H1 (cell line): ENCODE measurements around the gene IQSEC3. TPM values are rescaled to one million over a fixed set of nuclear protein-coding genes. Genes with fewer than 3 reads are reported as not detected.
A peak's percentile ranks its signal among the peaks of the same experiment; 100 is the strongest.

ENCODE experiments used
- CTCF ChIA-PET: fragments of 300-600 bp; sonication (Branson Sonifier 250); formaldehyde crosslinking; loops from one replicate; lab custom pipeline; 2021; ENCODE audit not compliant: partially characterized antibody; lab: Charles Lee
- POLR2A ChIA-PET: fragments of 300-600 bp; sonication (Branson Sonifier 250); formaldehyde crosslinking; loops from one replicate; lab custom pipeline; 2021; ENCODE audit warnings: inconsistent platforms; ENCODE audit not compliant: partially characterized antibody; lab: Charles Lee
- DNase-seq, 2 experiments: peaks; one replicate each; pipeline versions ENCODE4 v3.0.0 to v3.0.0-alpha.2; 2010 to 2022; ENCODE audit warnings: low spot score in 2 of 2, low read depth in 1 of 2, mixed read lengths in 1 of 2
- FAIRE-seq: peaks from 2 replicates; lab custom pipeline; 2011; peaks lifted over from hg19 to GRCh38; lab: Jason Lieb, UNC
- H2AFZ ChIP-seq: 2 replicates; pipeline ENCODE4 v1.8.1; 2012; ENCODE audit warnings: low read length, inconsistent platforms
- H2AK5ac ChIP-seq: 2 replicates; pipeline ENCODE4 v1.6.1; 2013; ENCODE audit warnings: low read depth, low read length
- H2BK120ac ChIP-seq: replicated peaks from 2 replicates; pipeline ENCODE3; 2013; ENCODE audit warnings: low read depth, low read length, inconsistent platforms
- H2BK12ac ChIP-seq: 2 replicates; pipeline ENCODE4 v1.6.1; 2013; ENCODE audit warnings: low read depth, low read length
- H2BK15ac ChIP-seq: 2 replicates; pipeline ENCODE4 v1.6.1; 2013; ENCODE audit warnings: low read length
- H2BK20ac ChIP-seq: 2 replicates; pipeline ENCODE4 v1.6.1; 2013; ENCODE audit warnings: low read length
- H2BK5ac ChIP-seq: 2 replicates; pipeline ENCODE4 v1.6.1; 2013; ENCODE audit warnings: low read depth, low read length
- H3K14ac ChIP-seq: 2 replicates; pipeline ENCODE4 v1.6.1; 2013; ENCODE audit warnings: inconsistent platforms; ENCODE audit not compliant: insufficient read length
- H3K18ac ChIP-seq: 2 replicates; pipeline ENCODE4 v1.6.1; 2013; ENCODE audit warnings: low read length; ENCODE audit errors: extremely low read depth
- H3K23ac ChIP-seq: 2 replicates; pipeline ENCODE4 v1.6.1; 2013; ENCODE audit warnings: inconsistent platforms; ENCODE audit not compliant: insufficient read length
- H3K23me2 ChIP-seq: 2 replicates; pipeline ENCODE4 v1.6.1; 2013; ENCODE audit warnings: low read depth, low read length
- H3K27ac ChIP-seq: 2 replicates; pipeline ENCODE4 v1.6.1; 2011; ENCODE audit warnings: low read depth, low read length, inconsistent platforms
- H3K27me3 ChIP-seq, 4 experiments: replicated peaks in 1 of 4; 1 replicate in 1 of 4; 2 replicates in 3 of 4; pipeline versions ENCODE4 v1.6.1 to v1.8.1; 2011 to 2013; ENCODE audit warnings: low read length in 3 of 4, mild to moderate bottlenecking in 3 of 4, inconsistent platforms in 2 of 4, mixed read lengths in 2 of 4, moderate library complexity in 1 of 4; ENCODE audit not compliant: control insufficient read depth in 3 of 4, insufficient read depth in 3 of 4; ENCODE audit errors: extremely low read depth in 1 of 4
- H3K36me3 ChIP-seq, 4 experiments: 2 replicates each; pipeline versions ENCODE4 v1.6.1 to v1.8.1; 2011 to 2013; ENCODE audit warnings: mild to moderate bottlenecking in 4 of 4, low read length in 3 of 4, moderate library complexity in 2 of 4, control low read depth in 1 of 4, inconsistent platforms in 1 of 4; ENCODE audit not compliant: insufficient read depth in 4 of 4, control insufficient read depth in 2 of 4
- H3K4ac ChIP-seq: replicated peaks from 2 replicates; pipeline ENCODE3; 2013; ENCODE audit warnings: low read length, low read depth, mixed read lengths, inconsistent platforms; ENCODE audit not compliant: insufficient read length
- H3K4me1 ChIP-seq, 4 experiments: replicated peaks in 1 of 4; 1 replicate in 1 of 4; 2 replicates in 3 of 4; pipeline versions ENCODE4 v1.6.1 to v1.8.1; 2011 to 2013; ENCODE audit warnings: low read length in 3 of 4, inconsistent platforms in 2 of 4, mixed read lengths in 1 of 4; ENCODE audit not compliant: insufficient read depth in 4 of 4, control insufficient read depth in 3 of 4
- H3K4me2 ChIP-seq, 2 experiments: 2 replicates each; pipeline versions ENCODE4 v1.6.1 to v1.8.1; 2011 to 2013; ENCODE audit warnings: low read depth in 2 of 2, low read length in 2 of 2, control low read depth in 1 of 2, inconsistent platforms in 1 of 2, mild to moderate bottlenecking in 1 of 2; ENCODE audit not compliant: insufficient read depth in 1 of 2
- H3K4me3 ChIP-seq, 4 experiments: fragments of 200-600, 300-600 bp in 1 of 4; sonication (generic), shearing (Covaris generic), sonication (Bioruptor Twin) in 1 of 4; 2 replicates each; pipeline versions ENCODE4 v1.5.1 to v1.8.1; 2011 to 2016; ENCODE audit warnings: low read length in 4 of 4, low read depth in 3 of 4, control low read depth in 2 of 4, inconsistent platforms in 2 of 4, mild to moderate bottlenecking in 2 of 4, mixed read lengths in 1 of 4, moderate library complexity in 1 of 4; ENCODE audit not compliant: insufficient read depth in 2 of 4; ENCODE audit errors: extremely low read depth in 1 of 4
- H3K56ac ChIP-seq: replicated peaks from 2 replicates; pipeline ENCODE3; 2013; ENCODE audit warnings: low read depth, mild to moderate bottlenecking, mixed read lengths, low read length, inconsistent platforms; ENCODE audit not compliant: insufficient read length
- H3K79me1 ChIP-seq: 2 replicates; pipeline ENCODE4 v1.6.1; 2013; ENCODE audit warnings: low read depth, low read length, control low read depth
- H3K79me2 ChIP-seq, 2 experiments: 2 replicates each; pipeline versions ENCODE4 v1.6.1 to v1.8.1; 2012 to 2013; ENCODE audit warnings: low read length in 2 of 2, mild to moderate bottlenecking in 2 of 2, inconsistent platforms in 1 of 2; ENCODE audit not compliant: insufficient read depth in 2 of 2, control insufficient read depth in 1 of 2
- H3K9ac ChIP-seq, 4 experiments: replicated peaks in 1 of 4; 1 replicate in 1 of 4; 2 replicates in 3 of 4; pipeline versions ENCODE4 v1.6.1 to v1.8.1; 2011 to 2013; ENCODE audit warnings: low read depth in 3 of 4, low read length in 3 of 4, control low read depth in 2 of 4, mild to moderate bottlenecking in 2 of 4, moderate library complexity in 2 of 4, inconsistent platforms in 1 of 4; ENCODE audit errors: extremely low read depth in 1 of 4
- H3K9me3 ChIP-seq, 2 experiments: 2 replicates each; pipeline versions ENCODE4 v1.6.1 to v1.8.1; 2012 to 2013; ENCODE audit warnings: mild to moderate bottlenecking in 2 of 2, moderate library complexity in 2 of 2, control low read depth in 1 of 2, inconsistent platforms in 1 of 2, low read depth in 1 of 2, low read length in 1 of 2, mixed read lengths in 1 of 2; ENCODE audit not compliant: insufficient read depth in 2 of 2
- H4K20me1 ChIP-seq, 2 experiments: replicated peaks in 1 of 2; 2 replicates each; pipeline versions ENCODE3 to v1.8.1; 2011 to 2013; ENCODE audit warnings: inconsistent platforms in 2 of 2, low read length in 2 of 2, mild to moderate bottlenecking in 1 of 2; ENCODE audit not compliant: insufficient read depth in 2 of 2, control insufficient read depth in 1 of 2
- H4K5ac ChIP-seq: 2 replicates; pipeline ENCODE4 v1.6.1; 2013; ENCODE audit warnings: low read length, low read depth, mixed read lengths, inconsistent platforms; ENCODE audit not compliant: insufficient read length
- H4K8ac ChIP-seq: 2 replicates; pipeline ENCODE4 v1.8.0; 2013; ENCODE audit warnings: mild to moderate bottlenecking, moderate library complexity, low read length, inconsistent platforms; ENCODE audit not compliant: insufficient read depth; ENCODE audit errors: extremely low read depth
- H4K91ac ChIP-seq: replicated peaks from 2 replicates; pipeline ENCODE3; 2013; ENCODE audit warnings: low read length, mixed read lengths, inconsistent platforms; ENCODE audit not compliant: insufficient read length
- MAX ChIP-seq: IDR thresholded peaks from 2 replicates; pipeline ENCODE4 v1.6.1; 2012; ENCODE audit warnings: inconsistent platforms
- YY1 ChIP-seq: IDR thresholded peaks from 2 replicates; pipeline ENCODE4 v1.6.1; 2011; ENCODE audit warnings: low read depth, mild to moderate bottlenecking, low read length
- WGBS, 2 experiments: shearing (Covaris generic) in 1 of 2; methylation state at CpG; one replicate each; pipeline versions ENCODE4 v1.1.6 to v1.1.7; 2013 to 2015; ENCODE audit warnings: low lambda C conversion rate in 2 of 2, mixed read lengths in 2 of 2, inconsistent platforms in 1 of 2, low coverage in 1 of 2, missing lambda C conversion rate in 1 of 2; ENCODE audit not compliant: insufficient replicate concordance in 2 of 2, insufficient coverage in 1 of 2, insufficient read length in 1 of 2; ENCODE audit errors: extremely low coverage in 1 of 2, missing lambda C conversion rate in 1 of 2; 5-methylcytosine and 5-hydroxymethylcytosine counted together
- polyA plus RNA-seq, 7 experiments: library from polyadenylated mRNA; depleted of rRNA in 3 of 7; stranded (reverse) in 5 of 7; unstranded in 2 of 7; fragments of >200 nt in 5 of 7; fragments of 200-250 nt in 2 of 7; gene quantifications; 1 replicate in 5 of 7; 2 replicates in 1 of 7; 4 replicates in 1 of 7; pipeline versions ENCODE4 v1.2.1 to v1.2.3, GENCODE V29; 2011 to 2013; ENCODE audit warnings: missing spikeins in 2 of 7, mixed read lengths in 2 of 7
- total RNA-seq: library from RNA; stranded (reverse); fragmentation: NEBNext Ultra II Directional; extraction: Animal tissue kit (Norgen Biotek cat#: 25700); gene quantifications from 2 replicates; pipeline ENCODE4 v1.2.1, GENCODE V29; 2021

Gene IQSEC3
- total and polyA plus RNA-seq, 2 of the 8 experiments (the other 6 are each of a cell fraction or from before 2014, with no cell fraction given) = 1.2 to 3.1 TPM

DNA sequence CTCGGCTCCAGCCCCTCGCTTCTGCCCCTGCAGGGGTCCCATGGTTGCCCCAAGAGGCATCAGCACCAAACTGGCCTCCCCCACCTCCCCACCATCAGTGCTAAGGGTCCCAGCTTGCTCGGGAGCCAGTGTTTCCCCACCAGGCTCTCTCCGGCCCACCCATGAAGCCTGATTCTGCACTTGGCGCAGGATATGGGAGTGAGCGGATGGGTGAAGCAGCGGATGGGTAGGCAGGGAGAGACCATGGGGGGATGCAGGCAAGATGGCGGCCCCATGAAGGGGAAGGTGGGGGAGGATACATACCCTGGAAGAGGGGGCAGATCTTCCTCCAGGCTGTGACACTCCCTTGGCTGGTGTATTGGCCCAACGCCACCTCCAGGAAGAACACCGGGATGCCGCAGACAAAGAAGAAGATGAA lies 137.7 kb downstream of the IQSEC3 start:
- Histone ChIP-seq H3K4me2 (peak overlapping the region; percentile 82 to 99), H3K27ac (no peak overlapping the region), H3K4me1 (peaks cover 7 to 18% (median 12%) of the 10 kb centered on the region in 4 experiments), H3K23ac (no peak overlapping the region), H3K27me3 (peaks cover 5 to 54% (median 33%) of the 10 kb centered on the region in 4 experiments), H4K5ac (no peak overlapping the region), H2BK5ac (no peak overlapping the region; the same call in 1 of the 2 replicates), H2BK120ac (no peak overlapping the region), H3K18ac (0 out of 2 replicates have a peak overlapping the region, but pooled peaks have one; percentile 42), H4K20me1 (peaks cover 0 to 4% of the 10 kb centered on the region in 2 experiments), H4K91ac (peak overlapping the region; percentile 32), H3K4me3 (peak overlapping the region; percentile 55 to 80 (median 62)), H3K23me2 (peaks cover 5% of the 10 kb centered on the region; the same call in 1 of the 2 replicates), H4K8ac (no peak overlapping the region), H3K56ac (no peak overlapping the region), H2BK15ac (no peak overlapping the region), H2AFZ (0 out of 2 replicates have a peak overlapping the region, but pooled peaks have one; percentile 61), H3K79me2 (no peaks in the 10 kb centered on the region), H3K9ac (no peak overlapping the region), H3K4ac (no peak overlapping the region), H3K14ac (no peak overlapping the region), H2BK12ac (peak overlapping the region; percentile 3; the same call in 1 of the 2 replicates), H2AK5ac (no peak overlapping the region), H2BK20ac (0 out of 2 replicates have a peak overlapping the region, but pooled peaks have one; percentile 6), H3K36me3 (no peaks in the 10 kb centered on the region; a peak in 1 of 8 replicates), H3K9me3 (no peaks in the 10 kb centered on the region), H3K79me1 (no peaks in the 10 kb centered on the region)
- POLR2A ChIA-PET = interaction anchor here (0.9 to 1.5 kb wide), 2 partner anchors 9 to 10 kb away, joined by 3 to 8 read pairs; no protein-coding TSS in a partner anchor
- DNase-seq = no peak
- WGBS, 2 experiments = 63% methylated on average over 11 of the region's 11 CpGs; no CpG with 5 or more reads in 1 of the 2 experiments
- FAIRE-seq = no peak
- CTCF ChIA-PET = interaction anchor here (0.9 to 7.3 kb wide), 5 partner anchors 9 to 32 kb away, joined by 3 to 74 read pairs (median 5); partner anchors contain the start of gene SLC6A12
- TF ChIP-seq MAX = no peak
- TF ChIP-seq YY1 = 0 out of 2 replicates have a peak, but pooled peaks have one; percentile 37
